Measurements from ENCODE around the gene FAM200B. TPM values are rescaled to one million over a fixed set of nuclear protein-coding genes. Genes with fewer than 3 reads are reported as not detected.

FAM200B gene
- total and polyA plus RNA-seq, 2 donors (not counting 1 experiment from before 2014, with no cell fraction given), result 22.6 to 35.1 TPM

DNA sequence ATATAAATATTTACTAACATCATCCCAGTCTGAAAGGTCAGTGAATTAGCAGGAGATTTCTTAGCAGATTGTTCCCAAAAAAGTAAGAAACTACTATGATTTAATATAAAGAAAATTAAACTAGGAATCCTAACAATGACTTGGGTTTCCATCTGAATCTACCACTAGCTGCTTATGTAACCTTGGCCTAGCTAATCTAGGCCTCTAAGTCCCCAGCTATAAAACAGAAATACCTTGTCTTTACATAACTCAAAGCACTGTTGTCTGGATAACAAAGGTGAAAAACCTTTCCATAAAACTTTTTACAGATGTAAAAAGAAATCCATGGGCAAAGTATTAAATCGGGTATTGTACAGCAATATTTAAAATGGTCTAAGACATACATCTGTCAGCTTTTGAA lies 29.4 kb upstream of the FAM200B start:
- Histone ChIP-seq H3K9me3 (ENCODE audit: control insufficient read depth, insufficient read depth, low read depth, low read length) (no peaks in the 10 kb centered on the region), H4K20me1 (ENCODE audit: control insufficient read depth, extremely low read depth, insufficient read depth, low read length) (no peaks in the 10 kb centered on the region), H3K4me2 (ENCODE audit: extremely low read depth, insufficient read depth, low read length) (peak overlapping the region; percentile 97), H3K79me2 (ENCODE audit: control insufficient read depth, insufficient read depth, low read length) (peaks cover 78% of the 10 kb centered on the region), H3K36me3 (ENCODE audit: control insufficient read depth, insufficient read depth, low read length) (no peaks in the 10 kb centered on the region), H3K27ac (ENCODE audit: insufficient read depth, low read length) (no peak overlapping the region), H3K9ac (ENCODE audit: insufficient read depth, low read length) (no peak overlapping the region), H3K27me3 (ENCODE audit: control insufficient read depth, insufficient read depth, low read length) (no peaks in the 10 kb centered on the region), H3K4me3 (replicated peaks in 1 of 4; ENCODE audit: control extremely low read depth in 1 of 4, insufficient read depth in 1 of 4, low read depth in 3 of 4, low read length in 4 of 4) (peak overlapping the region; percentile 58 to 90 (median 75)), H3K4me1 (ENCODE audit: control insufficient read depth, extremely low read depth, insufficient read depth, low read length) (peaks cover 5% of the 10 kb centered on the region), H2AFZ (ENCODE audit: low read length) (no peak overlapping the region)
- TF ChIP-seq, protein P1, sequence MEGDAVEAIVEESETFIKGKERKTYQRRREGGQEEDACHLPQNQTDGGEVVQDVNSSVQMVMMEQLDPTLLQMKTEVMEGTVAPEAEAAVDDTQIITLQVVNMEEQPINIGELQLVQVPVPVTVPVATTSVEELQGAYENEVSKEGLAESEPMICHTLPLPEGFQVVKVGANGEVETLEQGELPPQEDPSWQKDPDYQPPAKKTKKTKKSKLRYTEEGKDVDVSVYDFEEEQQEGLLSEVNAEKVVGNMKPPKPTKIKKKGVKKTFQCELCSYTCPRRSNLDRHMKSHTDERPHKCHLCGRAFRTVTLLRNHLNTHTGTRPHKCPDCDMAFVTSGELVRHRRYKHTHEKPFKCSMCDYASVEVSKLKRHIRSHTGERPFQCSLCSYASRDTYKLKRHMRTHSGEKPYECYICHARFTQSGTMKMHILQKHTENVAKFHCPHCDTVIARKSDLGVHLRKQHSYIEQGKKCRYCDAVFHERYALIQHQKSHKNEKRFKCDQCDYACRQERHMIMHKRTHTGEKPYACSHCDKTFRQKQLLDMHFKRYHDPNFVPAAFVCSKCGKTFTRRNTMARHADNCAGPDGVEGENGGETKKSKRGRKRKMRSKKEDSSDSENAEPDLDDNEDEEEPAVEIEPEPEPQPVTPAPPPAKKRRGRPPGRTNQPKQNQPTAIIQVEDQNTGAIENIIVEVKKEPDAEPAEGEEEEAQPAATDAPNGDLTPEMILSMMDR (conservative IDR thresholded peaks at IDR 0.05 in 1 of 2, IDR thresholded peaks at IDR 0.05 in 1 of 2; ENCODE audit: low read depth in 1 of 2, low read length in 2 of 2), result no peak
- no peak for TF ChIP-seq EZH2 (IDR thresholded peaks at IDR 0.05; ENCODE audit: low read length, missing control alignments)
- DNase-seq (ENCODE audit: low read depth in 2 of 2), result peak in 1 of 2 donors; percentile 12

DNA sequence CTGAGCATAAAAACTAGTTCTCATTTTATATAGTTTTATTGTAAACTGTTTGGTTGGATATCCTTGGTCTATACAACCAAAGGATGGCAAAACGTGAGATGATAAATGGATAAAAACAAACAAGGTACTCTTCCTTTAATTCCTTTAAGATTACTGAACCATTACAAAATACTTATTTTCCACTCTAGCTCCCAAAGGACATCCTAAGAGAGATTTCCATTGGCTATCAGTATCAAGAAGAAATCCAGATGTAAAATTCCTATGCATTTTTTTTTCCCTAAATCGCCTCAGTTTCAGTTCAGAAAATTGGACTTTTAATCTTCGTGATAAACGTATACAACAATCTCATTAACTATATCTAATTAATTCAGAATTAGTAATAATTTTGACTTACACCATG lies 28.8 kb upstream of the FAM200B start:
- H2AFZ ChIP-seq (ENCODE audit: low read length), result no peak overlapping the region
- H3K4me3 ChIP-seq (replicated peaks in 1 of 4; ENCODE audit: control extremely low read depth in 1 of 4, insufficient read depth in 1 of 4, low read depth in 3 of 4, low read length in 4 of 4), result peak overlapping the region; percentile 58 to 90 (median 75)
- no peak for TF ChIP-seq EZH2 (IDR thresholded peaks at IDR 0.05; ENCODE audit: low read length, missing control alignments)
- TF ChIP-seq, protein P1 (conservative IDR thresholded peaks at IDR 0.05 in 1 of 2, IDR thresholded peaks at IDR 0.05 in 1 of 2; ENCODE audit: low read depth in 1 of 2, low read length in 2 of 2), result no peak
- H4K20me1 ChIP-seq (ENCODE audit: control insufficient read depth, extremely low read depth, insufficient read depth, low read length), result no peaks in the 10 kb centered on the region
- H3K4me2 ChIP-seq (ENCODE audit: extremely low read depth, insufficient read depth, low read length), result peak overlapping the region; percentile 97
- no peak overlapping the region for H3K27ac ChIP-seq (ENCODE audit: insufficient read depth, low read length)
- peaks cover 71% of the 10 kb centered on the region for H3K79me2 ChIP-seq (ENCODE audit: control insufficient read depth, insufficient read depth, low read length)
- no peaks in the 10 kb centered on the region for H3K27me3 ChIP-seq (ENCODE audit: control insufficient read depth, insufficient read depth, low read length)
- no peaks in the 10 kb centered on the region for H3K9me3 ChIP-seq (ENCODE audit: control insufficient read depth, insufficient read depth, low read depth, low read length)
- peaks cover 5% of the 10 kb centered on the region for H3K4me1 ChIP-seq (ENCODE audit: control insufficient read depth, extremely low read depth, insufficient read depth, low read length)
- no peaks in the 10 kb centered on the region for H3K36me3 ChIP-seq (ENCODE audit: control insufficient read depth, insufficient read depth, low read length)
- DNase-seq (ENCODE audit: low read depth in 2 of 2), result no peak
- no peak overlapping the region for H3K9ac ChIP-seq (ENCODE audit: insufficient read depth, low read length)

DNA sequence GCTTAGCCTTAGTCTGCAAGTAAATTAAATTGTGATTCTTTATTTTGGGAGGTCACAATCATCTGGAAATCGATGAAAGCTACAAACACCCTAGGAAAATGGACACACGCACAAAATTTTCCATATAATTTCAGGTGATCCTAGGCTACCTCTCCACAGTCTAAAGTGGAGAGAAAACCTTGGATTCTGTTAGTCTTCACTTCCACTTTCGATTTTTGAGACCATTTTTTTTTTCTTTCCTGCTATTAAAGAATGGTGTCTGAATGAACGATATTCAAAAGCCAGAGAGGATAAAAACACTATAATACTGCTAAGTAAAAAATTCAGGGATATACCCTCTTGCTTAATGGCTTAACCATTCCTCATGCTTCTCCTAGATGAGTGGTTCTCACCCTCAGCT lies 28.2 kb upstream of the FAM200B start:
- H3K36me3 ChIP-seq (ENCODE audit: control insufficient read depth, insufficient read depth, low read length), result no peaks in the 10 kb centered on the region
- no peaks in the 10 kb centered on the region for H3K27me3 ChIP-seq (ENCODE audit: control insufficient read depth, insufficient read depth, low read length)
- H3K79me2 ChIP-seq (ENCODE audit: control insufficient read depth, insufficient read depth, low read length), result peaks cover 65% of the 10 kb centered on the region
- DNase-seq (ENCODE audit: low read depth in 2 of 2), result no peak
- peak overlapping the region; percentile 82 for H3K9ac ChIP-seq (ENCODE audit: insufficient read depth, low read length)
- H3K4me3 ChIP-seq (replicated peaks in 1 of 4; ENCODE audit: control extremely low read depth in 1 of 4, insufficient read depth in 1 of 4, low read depth in 3 of 4, low read length in 4 of 4), result peak overlapping the region; percentile 58 to 90 (median 75)
- peak overlapping the region; percentile 97 for H3K4me2 ChIP-seq (ENCODE audit: extremely low read depth, insufficient read depth, low read length)
- TF ChIP-seq EZH2 (IDR thresholded peaks at IDR 0.05; ENCODE audit: low read length, missing control alignments), result no peak
- TF ChIP-seq, protein P1 (conservative IDR thresholded peaks at IDR 0.05 in 1 of 2, IDR thresholded peaks at IDR 0.05 in 1 of 2; ENCODE audit: low read depth in 1 of 2, low read length in 2 of 2), result no peak
- H3K4me1 ChIP-seq (ENCODE audit: control insufficient read depth, extremely low read depth, insufficient read depth, low read length), result peaks cover 5% of the 10 kb centered on the region
- H3K27ac ChIP-seq (ENCODE audit: insufficient read depth, low read length), result peak overlapping the region; percentile 98
- H4K20me1 ChIP-seq (ENCODE audit: control insufficient read depth, extremely low read depth, insufficient read depth, low read length), result no peaks in the 10 kb centered on the region
- H2AFZ ChIP-seq (ENCODE audit: low read length), result no peak overlapping the region
- no peaks in the 10 kb centered on the region for H3K9me3 ChIP-seq (ENCODE audit: control insufficient read depth, insufficient read depth, low read depth, low read length)

All from fibroblast of lung (primary cell).